ENCODE results near the gene NOD1.

GRCh38 chr7:30411173-30411572 lies 67.4 kb downstream of the NOD1 start:
- TF ChIP-seq TAF1 (IDR thresholded peaks at IDR 0.05; ENCODE audit: borderline replicate concordance, insufficient read depth, low read length) (no peak), SIN3A (IDR thresholded peaks at IDR 0.05; ENCODE audit: borderline replicate concordance, insufficient read depth, low read length) (no peak), POLR2AphosphoS5 (IDR thresholded peaks at IDR 0.05; ENCODE audit: low read depth, low read length) (no peak), REST (IDR thresholded peaks at IDR 0.05; ENCODE audit: insufficient read depth in 1 of 2, low read depth in 2 of 2, low read length in 2 of 2) (no peak), FOXP2 (optimal IDR thresholded peaks at IDR 0.05; ENCODE audit: borderline replicate concordance, extremely low read depth, extremely low read length, insufficient read depth) (no peak)

Measured in PFSK-1 (cell line).